Keratinocyte (primary cell): ENCODE measurements around the gene HSBP1L1. TPM values are rescaled to one million over a fixed set of nuclear protein-coding genes. Genes with fewer than 3 reads are reported as not detected.

Experiments
- DNase-seq: peaks from one replicate; pipeline ENCODE4 v3.0.0-alpha.2; 2011; ENCODE audit warnings: low read depth, missing footprints, low spot score
- FAIRE-seq: peaks from 2 replicates; lab custom pipeline; 2011; peaks lifted over from hg19 to GRCh38; lab: Jason Lieb, UNC
- H2AFZ ChIP-seq: 2 replicates; pipeline ENCODE4 v1.6.0; 2012; ENCODE audit warnings: low read length, control low read depth, inconsistent platforms; ENCODE audit not compliant: control insufficient read depth
- H3K27ac ChIP-seq: 2 replicates; pipeline ENCODE4 v1.5.1; 2011; ENCODE audit warnings: low read length; ENCODE audit not compliant: control insufficient read depth, insufficient read depth
- H3K27me3 ChIP-seq: 3 replicates; pipeline ENCODE4 v1.6.0; 2011; ENCODE audit warnings: low read length; ENCODE audit not compliant: control insufficient read depth, insufficient read depth; ENCODE audit errors: extremely low read depth
- H3K36me3 ChIP-seq, 2 experiments: 2 replicates in 1 of 2; 3 replicates in 1 of 2; pipeline ENCODE4 v1.5.1; 2011; ENCODE audit warnings: low read length in 2 of 2, mild to moderate bottlenecking in 1 of 2; ENCODE audit not compliant: control insufficient read depth in 2 of 2, insufficient read depth in 2 of 2; ENCODE audit errors: extremely low read depth in 1 of 2
- H3K4me1 ChIP-seq: 3 replicates; pipeline ENCODE4 v1.5.1; 2011; ENCODE audit warnings: low read length; ENCODE audit not compliant: control insufficient read depth, insufficient read depth; ENCODE audit errors: extremely low read depth
- H3K4me2 ChIP-seq: 3 replicates; pipeline ENCODE4 v1.6.0; 2011; ENCODE audit warnings: low read depth, low read length; ENCODE audit not compliant: control insufficient read depth, insufficient read depth; ENCODE audit errors: extremely low read depth
- H3K4me3 ChIP-seq, 3 experiments: fragments of 200-600 bp in 1 of 3; sonication (generic) in 1 of 3; 2 replicates in 2 of 3; 3 replicates in 1 of 3; pipeline ENCODE4 v1.5.1; 2011 to 2016; ENCODE audit warnings: low read length in 3 of 3, mild to moderate bottlenecking in 3 of 3, control low read depth in 2 of 3, inconsistent platforms in 1 of 3, low read depth in 1 of 3, mixed read lengths in 1 of 3, mixed run types in 1 of 3, moderate library complexity in 1 of 3; ENCODE audit not compliant: control insufficient read depth in 2 of 3, insufficient read depth in 2 of 3; ENCODE audit errors: extremely low read depth in 1 of 3
- H3K79me2 ChIP-seq: 2 replicates; pipeline ENCODE4 v1.6.0; 2012; ENCODE audit warnings: low read length; ENCODE audit not compliant: control insufficient read depth, insufficient read depth
- H3K9ac ChIP-seq: 3 replicates; pipeline ENCODE4 v1.6.0; 2011; ENCODE audit warnings: low read length; ENCODE audit not compliant: control insufficient read depth, insufficient read depth; ENCODE audit errors: extremely low read depth
- H3K9me1 ChIP-seq: 3 replicates; pipeline ENCODE4 v1.6.0; 2011; ENCODE audit warnings: low read length; ENCODE audit not compliant: control insufficient read depth, insufficient read depth; ENCODE audit errors: extremely low read depth
- H3K9me3 ChIP-seq: 2 replicates; pipeline ENCODE4 v1.5.1; 2012; ENCODE audit warnings: low read depth, low read length; ENCODE audit not compliant: control insufficient read depth
- H4K20me1 ChIP-seq: 3 replicates; pipeline ENCODE4 v1.6.0; 2011; ENCODE audit warnings: low read length; ENCODE audit not compliant: control insufficient read depth, insufficient read depth; ENCODE audit errors: extremely low read depth
- CTCF ChIP-seq, 3 experiments: IDR thresholded peaks in 1 of 3; conservative IDR thresholded peaks in 1 of 3; optimal IDR thresholded peaks in 1 of 3; 2 replicates in 2 of 3; 3 replicates in 1 of 3; pipeline versions ENCODE3 to v1.5.1; 2011; ENCODE audit warnings: low read length in 3 of 3, mild to moderate bottlenecking in 3 of 3, moderate library complexity in 2 of 3, control low read depth in 1 of 3, inconsistent platforms in 1 of 3; ENCODE audit not compliant: insufficient read depth in 2 of 3; ENCODE audit errors: extremely low read depth in 1 of 3
- EZH2 ChIP-seq: IDR thresholded peaks from one replicate; pipeline ENCODE4 v1.6.1; 2012; ENCODE audit warnings: inconsistent platforms, mild to moderate bottlenecking, low read length, moderate library complexity
- dilution Hi-C: fragments of 300-500 bp; cut with MboI; formaldehyde crosslinking; loops from one replicate; pipeline ENCODE4 v1.7.0; 2020; ENCODE audit warnings: low sequenced_read_pairs; ENCODE audit not compliant: extremely low pct_ligation_motif_present
- polyA plus RNA-seq, 5 experiments: library from polyadenylated mRNA; depleted of rRNA in 3 of 5; stranded (reverse) in 3 of 5; stranded (forward) in 1 of 5; unstranded in 1 of 5; fragments of >200 nt; gene quantifications; 1 replicate in 1 of 5; 2 replicates in 3 of 5; 3 replicates in 1 of 5; pipeline versions ENCODE4 v1.2.1 to v1.2.3, GENCODE V29; 2011 to 2012; ENCODE audit warnings: missing spikeins in 2 of 5, low read depth in 1 of 5, low replicate concordance in 1 of 5

The HSBP1L1 gene
- polyA plus RNA-seq, 1 donor (not counting 4 experiments of a cell fraction or from before 2014, with no cell fraction given), result 49.6 TPM

- TF ChIP-seq CTCF (optimal IDR thresholded peaks at IDR 0.05 in 1 of 3, IDR thresholded peaks at IDR 0.05 in 1 of 3, conservative IDR thresholded peaks at IDR 0.05 in 1 of 3; ENCODE audit: extremely low read depth in 1 of 3, insufficient read depth in 2 of 3, low read length in 3 of 3), result no peak
- TF ChIP-seq EZH2, result no peak
- Histone ChIP-seq H4K20me1 (no peaks in the 10 kb centered on the region), H3K27me3 (no peaks in the 10 kb centered on the region), H3K4me3 (no peak overlapping the region), H3K9me3 (no peaks in the 10 kb centered on the region), H3K4me2 (no peak overlapping the region), H3K9me1 (no peaks in the 10 kb centered on the region), H3K4me1 (peaks cover 10% of the 10 kb centered on the region), H2AFZ (no peak overlapping the region), H3K9ac (no peak overlapping the region), H3K27ac (no peak overlapping the region), H3K36me3 (peaks cover 0 to 2% of the 10 kb centered on the region in 2 experiments), H3K79me2 (peaks cover 3% of the 10 kb centered on the region)
- dilution Hi-C loops, result no loop called here
- DNase-seq (no peak), FAIRE-seq (peak; percentile 5)
Measured at GRCh38 chr18:79955302-79956075, 9.0 kb upstream of the HSBP1L1 start.

- dilution Hi-C loops, result no loop called here
- Histone ChIP-seq H3K36me3 (peaks cover 0 to 2% of the 10 kb centered on the region in 2 experiments), H3K27ac (no peak overlapping the region), H3K79me2 (no peaks in the 10 kb centered on the region), H4K20me1 (no peaks in the 10 kb centered on the region), H3K9ac (no peak overlapping the region), H3K9me3 (no peaks in the 10 kb centered on the region), H3K4me1 (peaks cover 18% of the 10 kb centered on the region), H3K9me1 (no peaks in the 10 kb centered on the region), H2AFZ (no peak overlapping the region), H3K4me2 (no peak overlapping the region), H3K4me3 (no peak overlapping the region), H3K27me3 (no peaks in the 10 kb centered on the region)
- FAIRE-seq (no peak), DNase-seq (no peak)
- TF ChIP-seq CTCF (optimal IDR thresholded peaks at IDR 0.05 in 1 of 3, IDR thresholded peaks at IDR 0.05 in 1 of 3, conservative IDR thresholded peaks at IDR 0.05 in 1 of 3; ENCODE audit: extremely low read depth in 1 of 3, insufficient read depth in 2 of 3, low read length in 3 of 3) (no peak), EZH2 (no peak)
Measured at GRCh38 chr18:79956276-79956675, 8.2 kb upstream of the HSBP1L1 start.
